ENCODE measurements around the gene INKA1. TPM values are rescaled to one million over a fixed set of nuclear protein-coding genes. Genes with fewer than 3 reads are reported as not detected.

INKA1 gene
- total RNA-seq, 1 experiment from 2014 or later: 2.3 TPM

Other genes starting within 250 kb of the INKA1 start
- gene BSN, start 248.8 kb upstream of the INKA1 start, total RNA-seq (2014; rRNA removed; shearing (Covaris generic)): 0.52 and 1.1 TPM in 2 replicates
- gene APEH, start 128.9 kb upstream of the INKA1 start, total RNA-seq (2014; rRNA removed; shearing (Covaris generic)): 236 and 260 TPM in 2 replicates
- 10.8 and 11.0 TPM in 2 replicates for gene MST1, start 113.8 kb upstream of the INKA1 start, total RNA-seq (2014; rRNA removed; shearing (Covaris generic))
- 22.1 and 31.2 TPM in 2 replicates for gene RNF123, start 113.7 kb upstream of the INKA1 start, total RNA-seq (2014; rRNA removed; shearing (Covaris generic))
- 5.7 and 5.8 TPM in 2 replicates for gene AMIGO3, start 83.6 kb upstream of the INKA1 start, total RNA-seq (2014; rRNA removed; shearing (Covaris generic))
- 24.6 and 43.5 TPM in 2 replicates for gene GMPPB, start 79.3 kb upstream of the INKA1 start, total RNA-seq (2014; rRNA removed; shearing (Covaris generic))
- gene IP6K1, start 16.7 kb upstream of the INKA1 start, total RNA-seq (2014; rRNA removed; shearing (Covaris generic)): 34.7 and 38.2 TPM in 2 replicates
- not detected in 2 replicates for gene CDHR4, start 3.4 kb upstream of the INKA1 start, total RNA-seq (2014; rRNA removed; shearing (Covaris generic))
- 0.07 and 0.55 TPM in 2 replicates for gene UBA7, start 10.7 kb downstream of the INKA1 start, total RNA-seq (2014; rRNA removed; shearing (Covaris generic))
- gene TRAIP, start 53.3 kb downstream of the INKA1 start, total RNA-seq (2014; rRNA removed; shearing (Covaris generic)): 16.1 and 24.9 TPM in 2 replicates
- 38.6 and 46.8 TPM in 2 replicates for gene CAMKV, start 66.6 kb downstream of the INKA1 start, total RNA-seq (2014; rRNA removed; shearing (Covaris generic))
- gene MST1R, start 100.6 kb downstream of the INKA1 start, total RNA-seq (2014; rRNA removed; shearing (Covaris generic)): 0.76 and 2.0 TPM in 2 replicates
- gene MON1A, start 126.5 kb downstream of the INKA1 start, total RNA-seq (2014; rRNA removed; shearing (Covaris generic)): 10.2 and 15.9 TPM in 2 replicates
- 41.6 and 72.7 TPM in 2 replicates for gene RBM6, start 136.9 kb downstream of the INKA1 start, total RNA-seq (2014; rRNA removed; shearing (Covaris generic))

Measured in H7 (cell line).